Mesendoderm (in vitro differentiated cells): ENCODE measurements around the gene WBP2NL.

Experiments
- DNase-seq: peaks from one replicate; pipeline ENCODE4 v3.0.0; 2013
- H2AK5ac ChIP-seq: 2 replicates; pipeline ENCODE4 v1.6.1; 2013; ENCODE audit warnings: low read length, inconsistent platforms
- H2BK120ac ChIP-seq: 2 replicates; pipeline ENCODE4 v1.6.1; 2013; ENCODE audit warnings: low read depth, mild to moderate bottlenecking, low read length, moderate library complexity, mixed read lengths
- H2BK15ac ChIP-seq: replicated peaks from 2 replicates; pipeline ENCODE4 v1.6.1; 2013; ENCODE audit warnings: low read depth, mild to moderate bottlenecking, moderate library complexity
- H2BK5ac ChIP-seq: 2 replicates; pipeline ENCODE4 v1.6.1; 2013; ENCODE audit warnings: low read length, inconsistent platforms
- H3K18ac ChIP-seq: 2 replicates; pipeline ENCODE4 v1.6.1; 2013; ENCODE audit warnings: mild to moderate bottlenecking, low read length, mixed read lengths
- H3K23ac ChIP-seq: one replicate; pipeline ENCODE4 v1.6.1; 2013; ENCODE audit warnings: low read length
- H3K27ac ChIP-seq: 2 replicates; pipeline ENCODE4 v1.5.1; 2013; ENCODE audit warnings: low read depth, mild to moderate bottlenecking, inconsistent platforms, low read length, moderate library complexity
- H3K27me3 ChIP-seq: 2 replicates; pipeline ENCODE4 v1.6.1; 2013; ENCODE audit warnings: low read length, control low read depth, mild to moderate bottlenecking, inconsistent platforms; ENCODE audit not compliant: insufficient read depth, poor library complexity
- H3K36me3 ChIP-seq: 2 replicates; pipeline ENCODE4 v1.6.1; 2013; ENCODE audit warnings: low read length, inconsistent platforms; ENCODE audit not compliant: control insufficient read depth, insufficient read depth
- H3K4ac ChIP-seq: one replicate; pipeline ENCODE4 v1.6.1; 2013; ENCODE audit warnings: low read depth, mild to moderate bottlenecking, low read length, moderate library complexity
- H3K4me1 ChIP-seq: 2 replicates; pipeline ENCODE4 v1.6.1; 2013; ENCODE audit warnings: low read depth, low read length, inconsistent platforms; ENCODE audit not compliant: control insufficient read depth
- H3K4me2 ChIP-seq: 2 replicates; pipeline ENCODE4 v1.6.1; 2013; ENCODE audit warnings: low read length
- H3K4me3 ChIP-seq: 2 replicates; pipeline ENCODE4 v1.5.1; 2013; ENCODE audit warnings: mild to moderate bottlenecking, low read length
- H3K56ac ChIP-seq: one replicate; pipeline ENCODE4 v1.6.1; 2013; ENCODE audit warnings: low read length
- H3K79me1 ChIP-seq: 2 replicates; pipeline ENCODE4 v1.6.1; 2013; ENCODE audit warnings: low read length, inconsistent platforms
- H3K79me2 ChIP-seq: 2 replicates; pipeline ENCODE4 v1.6.1; 2013; ENCODE audit warnings: mild to moderate bottlenecking, low read length; ENCODE audit not compliant: control insufficient read depth, insufficient read depth
- H3K9ac ChIP-seq: 2 replicates; pipeline ENCODE4 v1.6.1; 2013; ENCODE audit warnings: low read length, inconsistent platforms
- H4K5ac ChIP-seq: one replicate; pipeline ENCODE4 v1.6.1; 2013; ENCODE audit warnings: low read length
- H4K8ac ChIP-seq: one replicate; pipeline ENCODE4 v1.6.1; 2013; ENCODE audit warnings: low read depth, mild to moderate bottlenecking, control low read depth, low read length, moderate library complexity
- WGBS: extraction: QIAGEN DNeasy Blood & Tissue Kit; methylation state at CpG from one replicate; pipeline ENCODE4 v1.1.7; 2013; ENCODE audit warnings: low lambda C conversion rate, missing lambda C conversion rate; ENCODE audit not compliant: insufficient coverage; ENCODE audit errors: extremely low coverage; 5-methylcytosine and 5-hydroxymethylcytosine counted together

The WBP2NL gene

GRCh38 chr22:42062506-42063170, 64.0 kb downstream of the WBP2NL start:
- Histone ChIP-seq H4K8ac (no peak overlapping the region), H2BK15ac (no peak overlapping the region), H3K4me2 (no peak overlapping the region), H2BK120ac (no peak overlapping the region), H2BK5ac (no peak overlapping the region), H2AK5ac (no peak overlapping the region), H3K79me2 (no peaks in the 10 kb centered on the region), H3K36me3 (no peaks in the 10 kb centered on the region), H3K4ac (no peak overlapping the region), H4K5ac (no peak overlapping the region), H3K27ac (no peak overlapping the region), H3K4me1 (peaks cover 7% of the 10 kb centered on the region), H3K23ac (no peak overlapping the region), H3K9ac (no peak overlapping the region), H3K4me3 (no peak overlapping the region), H3K79me1 (no peaks in the 10 kb centered on the region), H3K27me3 (no peaks in the 10 kb centered on the region), H3K56ac (no peak overlapping the region), H3K18ac (no peak overlapping the region)
- WGBS = no CpG with 5 or more reads among the region's 10 CpGs
- DNase-seq = no peak

DNA sequence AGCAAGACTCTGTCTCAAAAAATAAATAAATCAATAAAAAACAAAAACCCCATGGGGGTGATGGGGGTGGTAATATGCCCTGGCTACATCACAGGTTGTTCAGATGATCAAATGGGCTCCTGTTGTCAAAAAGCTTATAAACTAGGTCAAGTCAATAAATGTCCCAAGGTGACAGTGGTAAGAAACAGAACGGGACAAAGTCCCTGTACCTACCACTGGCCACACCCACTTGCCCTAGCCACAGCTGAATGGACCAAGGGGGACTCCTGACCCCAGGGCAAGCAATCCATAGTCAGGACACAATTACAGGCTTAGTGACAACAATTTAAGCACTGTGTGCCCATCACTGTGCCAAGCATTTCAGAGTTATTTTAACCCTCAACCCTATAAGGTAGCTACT, 66.0 kb downstream of the WBP2NL start:
- Histone ChIP-seq H3K27me3 (no peaks in the 10 kb centered on the region), H2BK5ac (no peak overlapping the region), H3K9ac (no peak overlapping the region), H3K79me2 (no peaks in the 10 kb centered on the region), H2AK5ac (no peak overlapping the region), H3K4me1 (peaks cover 7% of the 10 kb centered on the region), H2BK120ac (no peak overlapping the region), H3K56ac (no peak overlapping the region), H3K79me1 (peaks cover under 1% of the 10 kb centered on the region), H2BK15ac (no peak overlapping the region), H3K4me3 (no peak overlapping the region), H3K23ac (no peak overlapping the region), H3K18ac (no peak overlapping the region), H4K8ac (no peak overlapping the region), H3K4ac (no peak overlapping the region), H3K27ac (no peak overlapping the region), H3K36me3 (no peaks in the 10 kb centered on the region), H3K4me2 (no peak overlapping the region), H4K5ac (no peak overlapping the region)
- WGBS = no CpG with 5 or more reads among the region's 1 CpG
- no peak for DNase-seq

GRCh38 chr22:42065438-42066125, 67.0 kb downstream of the WBP2NL start:
- no peak overlapping the region for H3K23ac ChIP-seq
- no peak overlapping the region for H3K18ac ChIP-seq
- no CpG with 5 or more reads among the region's 13 CpGs for WGBS

DNA sequence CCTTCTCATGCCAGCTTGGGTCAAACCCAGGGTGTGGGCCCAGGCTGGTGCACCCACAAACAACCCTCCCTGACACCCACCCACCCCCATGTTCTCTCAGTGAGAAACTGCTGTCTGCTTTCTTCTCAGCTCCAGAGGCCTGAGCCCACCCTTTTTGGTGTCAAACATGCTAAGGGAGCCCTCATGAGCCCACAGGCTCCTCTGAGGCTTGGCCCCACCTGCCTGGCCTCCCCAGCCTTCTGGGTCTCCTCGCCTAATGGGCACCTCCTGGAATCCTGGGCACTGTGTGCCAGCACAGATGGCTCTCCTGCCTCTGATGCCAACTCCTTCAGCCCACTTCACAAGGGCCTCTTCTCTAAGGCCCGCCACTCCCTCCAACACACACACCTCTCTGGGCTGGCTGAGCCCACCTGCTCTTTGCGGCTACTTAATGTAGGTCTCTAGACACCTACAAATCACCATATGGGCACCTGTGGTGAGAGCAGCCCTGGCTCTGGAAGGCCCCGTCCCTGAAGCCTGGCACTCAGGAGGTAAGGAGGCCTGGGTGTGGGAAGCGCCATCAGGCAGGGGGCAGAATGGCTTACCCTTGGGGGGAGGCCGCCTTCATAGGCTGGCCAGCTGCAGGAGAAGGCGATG, 67.7 kb downstream of the WBP2NL start:
- Histone ChIP-seq H2BK15ac (no peak overlapping the region), H3K18ac (no peak overlapping the region), H3K9ac (no peak overlapping the region), H3K27ac (no peak overlapping the region), H2AK5ac (no peak overlapping the region), H4K5ac (no peak overlapping the region), H3K4me3 (no peak overlapping the region), H2BK5ac (no peak overlapping the region), H2BK120ac (no peak overlapping the region), H3K79me1 (peaks cover 2% of the 10 kb centered on the region), H3K4me1 (peaks cover 12% of the 10 kb centered on the region), H4K8ac (no peak overlapping the region), H3K56ac (peak overlapping the region; percentile 25), H3K23ac (no peak overlapping the region), H3K79me2 (no peaks in the 10 kb centered on the region), H3K27me3 (no peaks in the 10 kb centered on the region), H3K4me2 (no peak overlapping the region), H3K36me3 (no peaks in the 10 kb centered on the region), H3K4ac (no peak overlapping the region)
- WGBS = no CpG with 5 or more reads among the region's 7 CpGs
- DNase-seq = no peak

More at GRCh38 chr22:42065438-42066125, 67.0 kb downstream of the WBP2NL start:
- no peak overlapping the region for H2BK120ac ChIP-seq
- no peak overlapping the region for H4K5ac ChIP-seq
- no peak overlapping the region for H4K8ac ChIP-seq
- no peak overlapping the region for H2AK5ac ChIP-seq
- H2BK5ac ChIP-seq = no peak overlapping the region
- H2BK15ac ChIP-seq = no peak overlapping the region
- H3K79me2 ChIP-seq = no peaks in the 10 kb centered on the region
- H3K56ac ChIP-seq = peak overlapping the region; percentile 25
- no peaks in the 10 kb centered on the region for H3K27me3 ChIP-seq
- H3K4me2 ChIP-seq = no peak overlapping the region
- H3K4me3 ChIP-seq = no peak overlapping the region
- H3K4ac ChIP-seq = no peak overlapping the region
- H3K79me1 ChIP-seq = peaks cover 2% of the 10 kb centered on the region
- no peaks in the 10 kb centered on the region for H3K36me3 ChIP-seq
- H3K4me1 ChIP-seq = peaks cover 10% of the 10 kb centered on the region
- DNase-seq = peak; percentile 69
- no peak overlapping the region for H3K9ac ChIP-seq
- H3K27ac ChIP-seq = no peak overlapping the region

GRCh38 chr22:42066937-42067336, 68.3 kb downstream of the WBP2NL start:
- no peak overlapping the region for H3K4ac ChIP-seq
- peaks cover 2% of the 10 kb centered on the region for H3K79me1 ChIP-seq
- no peak for DNase-seq
- H3K23ac ChIP-seq = no peak overlapping the region
- no peaks in the 10 kb centered on the region for H3K79me2 ChIP-seq
- H3K27me3 ChIP-seq = no peaks in the 10 kb centered on the region
- H2BK15ac ChIP-seq = no peak overlapping the region
- no CpG with 5 or more reads among the region's 10 CpGs for WGBS
- H3K27ac ChIP-seq = no peak overlapping the region
- peaks cover 12% of the 10 kb centered on the region for H3K4me1 ChIP-seq
- H3K36me3 ChIP-seq = no peaks in the 10 kb centered on the region
- H4K5ac ChIP-seq = no peak overlapping the region
- H3K4me2 ChIP-seq = no peak overlapping the region
- no peak overlapping the region for H3K56ac ChIP-seq
- H2BK120ac ChIP-seq = no peak overlapping the region
- no peak overlapping the region for H4K8ac ChIP-seq
- no peak overlapping the region for H3K9ac ChIP-seq
- H2AK5ac ChIP-seq = no peak overlapping the region
- no peak overlapping the region for H3K18ac ChIP-seq
- no peak overlapping the region for H3K4me3 ChIP-seq
- H2BK5ac ChIP-seq = no peak overlapping the region
